ENCODE measurements around the gene PRSS2. TPM values are rescaled to one million over a fixed set of nuclear protein-coding genes. Genes with fewer than 3 reads are reported as not detected.

Gene PRSS2
- total and polyA plus RNA-seq, 2 donors (not counting 1 experiment from before 2014, with no cell fraction given): not detected

GRCh38 chr7:142800699-142801260 lies 30.0 kb downstream of the PRSS2 start:
- 90% methylated on average over 2 of the region's 7 CpGs for WGBS (ENCODE audit: insufficient coverage)
- Mint-ChIP-seq H3K4me3 (peak overlapping the region; percentile 100), H3K27ac (peak overlapping the region; percentile 100), H3K27me3 (no peaks in the 10 kb centered on the region), H3K9me3 (ENCODE audit: insufficient read depth) (no peaks in the 10 kb centered on the region), H3K4me1 (peaks cover 82% of the 10 kb centered on the region)
- ATAC-seq (ENCODE audit: low read depth) (no peak), DNase-seq (no peak)
- no peak overlapping the region for H2AFZ ChIP-seq (ENCODE audit: insufficient read depth, low read depth, low read length, poor library complexity, severe bottlenecking)
- peaks cover 48 to 64% of the 10 kb centered on the region in 2 donors for H3K4me1 ChIP-seq (ENCODE audit: control insufficient read depth in 2 of 2, insufficient read depth in 2 of 2, low read length in 2 of 2)
- intact Hi-C loops (cut with micrococcal nuclease): no loop called here
- H3K9ac ChIP-seq (ENCODE audit: low read length): no peak overlapping the region
- peaks cover 63% of the 10 kb centered on the region for H3K79me2 ChIP-seq (ENCODE audit: control insufficient read depth, insufficient read depth, low read length)
- TF ChIP-seq EZH2 (IDR thresholded peaks at IDR 0.05; ENCODE audit: borderline replicate concordance, insufficient read depth, low read depth, low read length, poor library complexity, severe bottlenecking) (no peak), CTCF (IDR thresholded peaks at IDR 0.05) (no peak)
- CTCF ChIA-PET: interaction anchor here (19.1 to 32.8 kb wide), 2 partner anchors 10 to 14 kb away, joined by 1138 read pairs; partner anchors contain the start of gene PRSS2
- no peak overlapping the region for H3K4me2 ChIP-seq (replicated peaks; ENCODE audit: low read depth, low read length, poor library complexity, severe bottlenecking)
- peaks cover 3 to 34% of the 10 kb centered on the region in 2 experiments for H3K36me3 ChIP-seq (replicated peaks in 1 of 2; ENCODE audit: control extremely low read depth in 1 of 2, control insufficient read depth in 1 of 2, extremely low read depth in 1 of 2, insufficient read depth in 2 of 2, low read length in 1 of 2)
- H3K27me3 ChIP-seq (replicated peaks in 1 of 4; ENCODE audit: control extremely low read depth in 1 of 4, control insufficient read depth in 3 of 4, insufficient read depth in 4 of 4, low read length in 3 of 4): no peaks in the 10 kb centered on the region
- peak overlapping the region; percentile 14 to 99 for H3K27ac ChIP-seq (ENCODE audit: low read length in 2 of 2)
- no peak overlapping the region for H3K4me3 ChIP-seq (ENCODE audit: control extremely low read depth in 1 of 5, extremely low read depth in 1 of 5, insufficient read depth in 1 of 5, low read depth in 2 of 5, low read length in 4 of 5)
- no peaks in the 10 kb centered on the region for H4K20me1 ChIP-seq (ENCODE audit: control insufficient read depth, insufficient read depth, low read length, poor library complexity, severe bottlenecking)
- POLR2A ChIA-PET: interaction anchor here (0.6 to 18.8 kb wide), 2 partner anchors 10 to 22 kb away, joined by 3 to 961 read pairs; no protein-coding TSS in a partner anchor
- H3K9me3 ChIP-seq (ENCODE audit: control extremely low read depth in 1 of 3, control insufficient read depth in 2 of 3, insufficient read depth in 1 of 3, low read length in 2 of 3): no peaks in the 10 kb centered on the region

GRCh38 chr7:142801601-142802295 lies 31.0 kb downstream of the PRSS2 start:
- Histone ChIP-seq H3K9me3 (ENCODE audit: control extremely low read depth in 1 of 3, control insufficient read depth in 2 of 3, insufficient read depth in 1 of 3, low read length in 2 of 3) (no peaks in the 10 kb centered on the region), H3K27me3 (replicated peaks in 1 of 4; ENCODE audit: control extremely low read depth in 1 of 4, control insufficient read depth in 3 of 4, insufficient read depth in 4 of 4, low read length in 3 of 4) (no peaks in the 10 kb centered on the region), H3K9ac (ENCODE audit: low read length) (no peak overlapping the region), H4K20me1 (ENCODE audit: control insufficient read depth, insufficient read depth, low read length, poor library complexity, severe bottlenecking) (no peaks in the 10 kb centered on the region), H3K36me3 (replicated peaks in 1 of 2; ENCODE audit: control extremely low read depth in 1 of 2, control insufficient read depth in 1 of 2, extremely low read depth in 1 of 2, insufficient read depth in 2 of 2, low read length in 1 of 2) (peaks cover 3 to 34% of the 10 kb centered on the region in 2 experiments), H3K27ac (ENCODE audit: low read length in 2 of 2) (peak overlapping the region; percentile 25 to 99), H3K4me3 (ENCODE audit: control extremely low read depth in 1 of 5, extremely low read depth in 1 of 5, insufficient read depth in 1 of 5, low read depth in 2 of 5, low read length in 4 of 5) (no peak overlapping the region), H3K79me2 (ENCODE audit: control insufficient read depth, insufficient read depth, low read length) (peaks cover 61% of the 10 kb centered on the region), H3K4me2 (replicated peaks; ENCODE audit: low read depth, low read length, poor library complexity, severe bottlenecking) (no peak overlapping the region), H3K4me1 (ENCODE audit: control insufficient read depth in 2 of 2, insufficient read depth in 2 of 2, low read length in 2 of 2) (peaks cover 53 to 65% of the 10 kb centered on the region in 2 donors), H2AFZ (ENCODE audit: insufficient read depth, low read depth, low read length, poor library complexity, severe bottlenecking) (no peak overlapping the region)
- H3K4me1 Mint-ChIP-seq: peaks cover 83% of the 10 kb centered on the region
- intact Hi-C loops (cut with micrococcal nuclease): no loop called here
- peak overlapping the region; percentile 84 for H3K27ac Mint-ChIP-seq
- ChIA-PET POLR2A (no interaction called here), CTCF (interaction anchor here (19.1 to 32.8 kb wide), 2 partner anchors 9 to 15 kb away, joined by 1138 read pairs; partner anchors contain the start of gene PRSS2)
- 98% methylated on average over 6 of the region's 8 CpGs for WGBS (ENCODE audit: insufficient coverage)
- no peaks in the 10 kb centered on the region for H3K9me3 Mint-ChIP-seq (ENCODE audit: insufficient read depth)
- H3K27me3 Mint-ChIP-seq: no peaks in the 10 kb centered on the region
- no peak for ATAC-seq (ENCODE audit: low read depth)
- TF ChIP-seq EZH2 (IDR thresholded peaks at IDR 0.05; ENCODE audit: borderline replicate concordance, insufficient read depth, low read depth, low read length, poor library complexity, severe bottlenecking): no peak
- no peak for TF ChIP-seq CTCF (IDR thresholded peaks at IDR 0.05)
- DNase-seq: no peak
- no peak overlapping the region for H3K4me3 Mint-ChIP-seq
